Uterus (tissue), 4 donors: ENCODE results near the gene SNX22. TPM values are rescaled to one million over a fixed set of nuclear protein-coding genes. Genes with fewer than 3 reads are reported as not detected.

ENCODE experiments used
- DNase-seq, 2 donors: peaks; one replicate each; pipeline ENCODE4 v3.0.0-alpha.2; 2019 to 2020
- H3K27ac ChIP-seq, 2 donors: fragments of 200-600 bp; sonication (generic); 1 replicate in 1 of 2; 2 replicates in 1 of 2; pipeline ENCODE4 v1.5.1; 2016 to 2018
- H3K27me3 ChIP-seq, 2 donors: fragments of 200-600 bp; sonication (generic); one replicate each; pipeline ENCODE4 v1.5.1; 2018 to 2019; ENCODE audit warnings: control low read depth in 1 of 2
- H3K36me3 ChIP-seq, 2 donors: fragments of 200-600 bp; sonication (generic); one replicate each; pipeline ENCODE4 v1.5.1; 2019; ENCODE audit warnings: control low read depth in 1 of 2
- H3K4me1 ChIP-seq, 2 donors: fragments of 200-600 bp; sonication (generic); one replicate each; pipeline ENCODE4 v1.5.1; 2018 to 2019; ENCODE audit warnings: control low read depth in 1 of 2
- H3K4me3 ChIP-seq, 2 donors: fragments of 200-600 bp; sonication (generic); 1 replicate in 1 of 2; 2 replicates in 1 of 2; pipeline ENCODE4 v1.5.1; 2018 to 2019; ENCODE audit warnings: mild to moderate bottlenecking in 1 of 2
- H3K9me3 ChIP-seq, 2 donors: fragments of 200-600 bp; sonication (generic); one replicate each; pipeline ENCODE4 v1.5.1; 2019; ENCODE audit warnings: control low read depth in 1 of 2
- POLR2A ChIP-seq, 2 donors: fragments of 450-650 bp; IDR thresholded peaks; one replicate each; pipeline ENCODE4 v1.6.1; 2016; ENCODE audit warnings: antibody characterized with exemption in 2 of 2, mild to moderate bottlenecking in 1 of 2, moderate library complexity in 1 of 2
- intact Hi-C: fragments of 100-400 bp; cut with DNase I; formaldehyde crosslinking; loops from one replicate; pipeline ENCODE4 v1.15.1; 2023; ENCODE audit warnings: low total_unique reads
- total RNA-seq, 4 donors: library from RNA; depleted of rRNA in 3 of 4; stranded (reverse); fragments of >200 nt in 3 of 4; gene quantifications; one replicate each; pipeline versions ENCODE4 v1.1.0 to v1.2.4, GENCODE V29; 2014 to 2023
- TF ChIP-seq, protein P1 (sequence below), 4 experiments: fragments of 200-600 bp in 2 of 4; fragments of 450-650 bp in 2 of 4; sonication (generic) in 2 of 4; IDR thresholded peaks; one replicate each; pipeline ENCODE4 v1.5.1; 2016 to 2019; ENCODE audit warnings: antibody characterized with exemption in 4 of 4, mild to moderate bottlenecking in 2 of 4, moderate library complexity in 1 of 4
- donor health status: DM: yes; HTN: yes; CAD: no.

The SNX22 gene
- total RNA-seq, 4 donors from 2014 or later = 0.55 to 1.7 TPM; not detected in 2

GRCh38 chr15:64163659-64164362 lies 12.3 kb downstream of the SNX22 start:
- intact Hi-C loops = no loop called here
- H3K27ac ChIP-seq = peak overlapping the region; percentile 56 to 84
- DNase-seq = no peak

DNA sequence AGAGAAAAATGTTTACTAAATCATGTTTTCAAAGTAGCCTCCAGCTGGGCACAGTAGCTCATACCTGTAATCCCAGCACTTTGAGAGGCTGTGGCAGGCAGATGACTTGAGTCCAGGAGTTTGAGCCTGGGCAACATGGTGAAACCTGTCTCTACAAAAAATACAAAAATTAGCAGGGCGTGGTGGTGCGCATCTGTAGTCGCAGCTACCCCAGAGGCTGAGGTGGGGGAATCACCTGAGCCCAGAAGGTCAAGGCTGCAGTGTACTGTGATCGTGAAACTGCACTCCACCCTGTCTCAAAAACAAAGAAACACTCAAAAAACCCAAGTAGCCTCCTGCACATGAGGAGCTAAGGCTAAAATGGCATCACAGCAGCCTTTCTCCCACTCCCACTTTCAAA lies 12.9 kb downstream of the SNX22 start:
- Histone ChIP-seq H3K9me3 (no peaks in the 10 kb centered on the region), H3K4me3 (no peak overlapping the region), H3K27ac (no peak overlapping the region), H3K27me3 (no peaks in the 10 kb centered on the region), H3K36me3 (no peaks in the 10 kb centered on the region), H3K4me1 (peaks cover 0 to 10% of the 10 kb centered on the region in 2 donors)
- TF ChIP-seq, protein P1, sequence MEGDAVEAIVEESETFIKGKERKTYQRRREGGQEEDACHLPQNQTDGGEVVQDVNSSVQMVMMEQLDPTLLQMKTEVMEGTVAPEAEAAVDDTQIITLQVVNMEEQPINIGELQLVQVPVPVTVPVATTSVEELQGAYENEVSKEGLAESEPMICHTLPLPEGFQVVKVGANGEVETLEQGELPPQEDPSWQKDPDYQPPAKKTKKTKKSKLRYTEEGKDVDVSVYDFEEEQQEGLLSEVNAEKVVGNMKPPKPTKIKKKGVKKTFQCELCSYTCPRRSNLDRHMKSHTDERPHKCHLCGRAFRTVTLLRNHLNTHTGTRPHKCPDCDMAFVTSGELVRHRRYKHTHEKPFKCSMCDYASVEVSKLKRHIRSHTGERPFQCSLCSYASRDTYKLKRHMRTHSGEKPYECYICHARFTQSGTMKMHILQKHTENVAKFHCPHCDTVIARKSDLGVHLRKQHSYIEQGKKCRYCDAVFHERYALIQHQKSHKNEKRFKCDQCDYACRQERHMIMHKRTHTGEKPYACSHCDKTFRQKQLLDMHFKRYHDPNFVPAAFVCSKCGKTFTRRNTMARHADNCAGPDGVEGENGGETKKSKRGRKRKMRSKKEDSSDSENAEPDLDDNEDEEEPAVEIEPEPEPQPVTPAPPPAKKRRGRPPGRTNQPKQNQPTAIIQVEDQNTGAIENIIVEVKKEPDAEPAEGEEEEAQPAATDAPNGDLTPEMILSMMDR (IDR thresholded peaks at IDR 0.05) = no peak
- no peak for TF ChIP-seq POLR2A (IDR thresholded peaks at IDR 0.05)
- no peak for DNase-seq
- intact Hi-C loops = no loop called here

More at GRCh38 chr15:64163659-64164362, 12.3 kb downstream of the SNX22 start:
- no peaks in the 10 kb centered on the region for H3K27me3 ChIP-seq
- peaks cover 0 to 10% of the 10 kb centered on the region in 2 donors for H3K4me1 ChIP-seq
- no peaks in the 10 kb centered on the region for H3K9me3 ChIP-seq
- no peaks in the 10 kb centered on the region for H3K36me3 ChIP-seq
- TF ChIP-seq POLR2A (IDR thresholded peaks at IDR 0.05) = no peak
- TF ChIP-seq, protein P1 (IDR thresholded peaks at IDR 0.05) = no peak
- H3K4me3 ChIP-seq = peak overlapping the region; percentile 19 to 65

DNA sequence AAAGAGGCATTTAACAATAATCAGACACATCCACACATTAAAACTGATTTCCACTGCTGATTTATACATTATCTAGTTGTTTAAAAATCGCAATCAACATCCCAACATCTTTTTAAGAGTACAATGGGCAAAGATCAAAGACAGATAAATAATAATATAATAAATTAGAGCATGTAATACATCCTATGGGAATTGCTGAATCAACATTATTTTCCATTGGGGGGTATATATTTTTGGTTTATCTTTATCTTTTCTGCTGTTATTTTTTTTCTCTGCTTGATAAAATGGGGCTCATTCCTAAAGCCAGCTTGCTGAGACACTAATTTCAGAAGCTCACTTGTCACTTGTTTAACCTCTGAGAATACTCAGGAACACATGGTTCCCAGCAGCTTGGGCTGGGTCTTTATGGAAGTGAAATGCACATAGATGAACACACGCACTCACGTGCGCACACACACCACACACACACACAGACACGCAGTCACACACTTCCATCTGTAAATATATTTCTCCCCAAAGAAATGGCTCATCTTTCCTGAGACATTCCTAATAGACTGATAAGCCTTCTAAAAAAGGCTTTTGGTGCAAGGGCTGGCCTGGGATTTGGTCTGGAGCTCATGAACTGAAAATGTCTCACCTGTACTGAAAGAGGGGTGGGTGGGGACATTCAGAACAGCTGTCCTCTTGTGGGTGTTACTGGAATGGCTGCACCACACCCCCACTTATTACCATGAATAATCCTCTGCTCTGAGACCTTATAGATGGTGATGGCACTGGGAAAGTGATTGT lies 14.8 kb downstream of the SNX22 start:
- peaks cover 0 to 9% of the 10 kb centered on the region in 2 donors for H3K4me1 ChIP-seq
- H3K27me3 ChIP-seq = no peaks in the 10 kb centered on the region
- no peak overlapping the region for H3K27ac ChIP-seq
- intact Hi-C loops = no loop called here
- no peak for DNase-seq
- TF ChIP-seq, protein P1 (IDR thresholded peaks at IDR 0.05) = no peak
- no peak for TF ChIP-seq POLR2A (IDR thresholded peaks at IDR 0.05)
- H3K9me3 ChIP-seq = no peaks in the 10 kb centered on the region
- no peaks in the 10 kb centered on the region for H3K36me3 ChIP-seq
- H3K4me3 ChIP-seq = no peak overlapping the region

DNA sequence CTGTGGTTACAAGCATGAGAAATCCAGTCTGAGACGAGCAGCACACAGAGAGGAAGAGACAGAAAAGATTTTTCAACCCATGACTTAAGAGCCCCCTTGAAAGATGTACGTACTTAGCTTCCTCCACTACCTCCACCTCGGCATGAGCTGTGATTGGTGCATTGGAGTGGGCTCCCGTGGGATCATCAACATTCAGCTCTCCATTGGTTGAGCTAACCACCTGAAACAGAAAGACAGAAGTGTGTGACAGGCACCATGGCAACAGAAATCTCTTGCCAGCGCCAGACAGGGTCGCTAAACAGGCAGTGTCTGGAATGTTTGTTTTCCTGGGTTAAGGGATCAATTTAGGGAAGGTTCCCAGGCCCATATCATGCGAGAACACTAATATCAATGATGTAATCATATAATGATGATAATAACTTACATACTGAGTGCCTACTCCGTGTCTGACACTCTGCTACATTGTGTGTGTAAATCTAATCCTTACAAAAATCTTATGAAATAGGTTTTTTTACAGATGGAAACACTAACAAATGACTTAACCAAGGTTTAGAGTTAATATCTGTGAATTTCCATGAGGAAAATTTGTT lies 28.8 kb downstream of the SNX22 start:
- H3K4me1 ChIP-seq = no peaks in the 10 kb centered on the region
- H3K4me3 ChIP-seq = no peak overlapping the region
- H3K27me3 ChIP-seq = no peaks in the 10 kb centered on the region
- no peak for DNase-seq
- no peak overlapping the region for H3K27ac ChIP-seq
- intact Hi-C loops = no loop called here
- H3K9me3 ChIP-seq = no peaks in the 10 kb centered on the region
- H3K36me3 ChIP-seq = no peaks in the 10 kb centered on the region
- TF ChIP-seq POLR2A (IDR thresholded peaks at IDR 0.05) = no peak
- TF ChIP-seq, protein P1 (IDR thresholded peaks at IDR 0.05) = no peak
